Stomach (tissue), 4 donors: ENCODE results near the gene MBD4.

Source experiments
- CTCF ChIP-seq, 7 experiments: fragments of 450-650 bp in 4 of 7; fragments of 200-600 bp in 3 of 7; sonication (generic) in 3 of 7; IDR thresholded peaks; one replicate each; pipeline ENCODE4 v1.5.1; 2016 to 2019; ENCODE audit warnings: antibody characterized with exemption in 7 of 7, control low read depth in 2 of 7, mild to moderate bottlenecking in 1 of 7
- EP300 ChIP-seq: sonication (generic); formaldehyde crosslinking; IDR thresholded peaks from one replicate; pipeline ENCODE4 v1.6.1; 2017; ENCODE audit warnings: antibody characterized with exemption
- POLR2A ChIP-seq, 4 donors: fragments of 450-650 bp; IDR thresholded peaks; one replicate each; pipeline ENCODE4 v1.6.1; 2016; ENCODE audit warnings: antibody characterized with exemption in 4 of 4, control low read depth in 2 of 4, mild to moderate bottlenecking in 1 of 4, moderate library complexity in 1 of 4
- POLR2AphosphoS5 ChIP-seq, 3 donors: sonication (generic); formaldehyde crosslinking; IDR thresholded peaks; one replicate each; pipeline ENCODE4 v1.6.1; 2016; ENCODE audit warnings: antibody characterized with exemption in 3 of 3

- TF ChIP-seq POLR2A (IDR thresholded peaks at IDR 0.05) (no peak), CTCF (IDR thresholded peaks at IDR 0.05) (no peak), POLR2AphosphoS5 (IDR thresholded peaks at IDR 0.05) (no peak), EP300 (no peak)
These were observed 427 bp downstream of the MBD4 start for GRCh38 chr3:129439226-129439816.
